DMS53 (cell line): ENCODE results near the gene RNF186.
"Not testable (repeated sequence)": the region's sequence is repeated elsewhere in the genome, so short reads cannot be mapped to it uniquely, and the experiment has no call there.

Source experiments
- DNase-seq: peaks from one replicate; lab custom pipeline; 2025; lab: John Stamatoyannopoulos, UW

RNF186 gene

GRCh38 chr1:19824541-19824940, 9.5 kb upstream of the RNF186 start:
- no peak for DNase-seq

GRCh38 chr1:19824036-19824435, 9.0 kb upstream of the RNF186 start:
- DNase-seq, result no peak

- no peak for DNase-seq
Observed at GRCh38 chr1:19819701-19820100, 4.6 kb upstream of the RNF186 start.

GRCh38 chr1:19818324-19818723, 3.2 kb upstream of the RNF186 start:
- no peak for DNase-seq

- no peak for DNase-seq
Observed at GRCh38 chr1:19817160-19817559, 2.1 kb upstream of the RNF186 start.

GRCh38 chr1:19816737-19817086, 1.6 kb upstream of the RNF186 start:
- DNase-seq, result not testable (repeated sequence)

GRCh38 chr1:19815801-19816736, 986 bp upstream of the RNF186 start:
- DNase-seq, result peak; percentile 98

GRCh38 chr1:19814244-19814661, 830 bp downstream of the RNF186 start:
- peak; percentile 72 for DNase-seq

GRCh38 chr1:19813643-19813960, 1.5 kb downstream of the RNF186 start:
- DNase-seq, result peak; percentile 50

GRCh38 chr1:19812875-19813642, 2.0 kb downstream of the RNF186 start:
- peak; percentile 50 for DNase-seq

- DNase-seq, result peak; percentile 64
Observed at GRCh38 chr1:19811206-19811851, 3.8 kb downstream of the RNF186 start.

GRCh38 chr1:19809044-19809750, 5.9 kb downstream of the RNF186 start:
- peak; percentile 12 for DNase-seq

- no peak for DNase-seq
Observed at GRCh38 chr1:19808351-19808750, 6.7 kb downstream of the RNF186 start.

GRCh38 chr1:19804831-19805251, 10.2 kb downstream of the RNF186 start:
- DNase-seq, result no peak

GRCh38 chr1:19802269-19802668, 12.8 kb downstream of the RNF186 start:
- DNase-seq, result peak; percentile 34

GRCh38 chr1:19800076-19800804, 14.8 kb downstream of the RNF186 start:
- DNase-seq, result peak; percentile 89

- peak; percentile 93 for DNase-seq
Observed at GRCh38 chr1:19799230-19800075, 15.6 kb downstream of the RNF186 start, which contains the start of gene TMCO4. TSS of gene TMCO4 (minus strand) at chr1:19799916. CDS start at chr1:19780758, 19,158 bp downstream.

GRCh38 chr1:19798486-19799229, 16.4 kb downstream of the RNF186 start:
- DNase-seq, result peak; percentile 56

GRCh38 chr1:19797827-19798226, 17.3 kb downstream of the RNF186 start:
- no peak for DNase-seq
